ENCODE data around the gene IFNL3. TPM values are rescaled to one million over a fixed set of nuclear protein-coding genes. Genes with fewer than 3 reads are reported as not detected.

Gene IFNL3
- polyA plus RNA-seq, 3 donors, result not detected

DNA sequence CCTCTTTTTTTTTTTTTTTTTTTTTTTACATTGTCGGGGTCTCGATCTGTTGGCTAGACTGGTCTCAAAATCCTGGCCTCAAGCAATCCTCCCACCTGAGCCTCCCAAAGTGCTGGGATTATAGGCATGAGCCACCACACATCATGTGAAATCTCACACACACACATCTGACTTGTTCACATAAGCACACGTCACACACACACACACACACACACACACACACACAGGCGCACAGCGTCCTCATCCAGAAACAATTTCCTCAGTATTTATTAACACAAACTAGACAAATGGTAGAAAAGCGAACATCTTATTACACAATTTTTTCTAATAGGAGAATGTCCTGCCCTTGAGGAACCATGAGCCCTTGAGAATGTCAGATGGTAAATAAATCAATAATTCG lies 35.6 kb downstream of the IFNL3 start:
- H4K20me1 ChIP-seq (ENCODE audit: insufficient read depth, low read length), result no peaks in the 10 kb centered on the region
- no peak overlapping the region for H3K9ac ChIP-seq (ENCODE audit: insufficient read depth, low read length, poor library complexity, severe bottlenecking)
- no peaks in the 10 kb centered on the region for H3K9me3 ChIP-seq (replicated peaks in 1 of 2; ENCODE audit: control insufficient read depth in 1 of 2, insufficient read depth in 1 of 2, low read length in 2 of 2)
- H3K27me3 ChIP-seq (ENCODE audit: control insufficient read depth in 2 of 2, insufficient read depth in 2 of 2, low read length in 2 of 2), result peaks cover 0 to 9% of the 10 kb centered on the region in 2 donors
- Mint-ChIP-seq H3K4me3 (no peak overlapping the region), H3K36me3 (no peaks in the 10 kb centered on the region), H3K27ac (no peak overlapping the region), H3K27me3 (ENCODE audit: low read depth in 3 of 3) (peaks cover 17 to 21% (median 19%) of the 10 kb centered on the region in 3 donors), H3K4me1 (no peaks in the 10 kb centered on the region), H3K9me3 (peaks cover 0 to 2% (median under 1%) of the 10 kb centered on the region in 7 donors)
- H3K79me2 ChIP-seq (ENCODE audit: insufficient read depth, low read length), result no peaks in the 10 kb centered on the region
- H3K27ac ChIP-seq (ENCODE audit: low read depth in 1 of 2, low read length in 2 of 2), result no peak overlapping the region
- no peak overlapping the region for H3K4me3 ChIP-seq (replicated peaks in 1 of 3; ENCODE audit: low read depth in 2 of 3, low read length in 3 of 3)
- no peaks in the 10 kb centered on the region for H3K36me3 ChIP-seq (replicated peaks in 1 of 2; ENCODE audit: control insufficient read depth in 1 of 2, insufficient read depth in 2 of 2, low read length in 2 of 2)
- H3K4me2 ChIP-seq (replicated peaks; ENCODE audit: extremely low read depth, low read length, poor library complexity, severe bottlenecking), result no peak overlapping the region
- no peaks in the 10 kb centered on the region for H3K4me1 ChIP-seq (ENCODE audit: control insufficient read depth in 1 of 2, insufficient read depth in 2 of 2, low read length in 2 of 2)
- intact Hi-C loops (cut with micrococcal nuclease), result no loop called here
- TF ChIP-seq, protein P1, sequence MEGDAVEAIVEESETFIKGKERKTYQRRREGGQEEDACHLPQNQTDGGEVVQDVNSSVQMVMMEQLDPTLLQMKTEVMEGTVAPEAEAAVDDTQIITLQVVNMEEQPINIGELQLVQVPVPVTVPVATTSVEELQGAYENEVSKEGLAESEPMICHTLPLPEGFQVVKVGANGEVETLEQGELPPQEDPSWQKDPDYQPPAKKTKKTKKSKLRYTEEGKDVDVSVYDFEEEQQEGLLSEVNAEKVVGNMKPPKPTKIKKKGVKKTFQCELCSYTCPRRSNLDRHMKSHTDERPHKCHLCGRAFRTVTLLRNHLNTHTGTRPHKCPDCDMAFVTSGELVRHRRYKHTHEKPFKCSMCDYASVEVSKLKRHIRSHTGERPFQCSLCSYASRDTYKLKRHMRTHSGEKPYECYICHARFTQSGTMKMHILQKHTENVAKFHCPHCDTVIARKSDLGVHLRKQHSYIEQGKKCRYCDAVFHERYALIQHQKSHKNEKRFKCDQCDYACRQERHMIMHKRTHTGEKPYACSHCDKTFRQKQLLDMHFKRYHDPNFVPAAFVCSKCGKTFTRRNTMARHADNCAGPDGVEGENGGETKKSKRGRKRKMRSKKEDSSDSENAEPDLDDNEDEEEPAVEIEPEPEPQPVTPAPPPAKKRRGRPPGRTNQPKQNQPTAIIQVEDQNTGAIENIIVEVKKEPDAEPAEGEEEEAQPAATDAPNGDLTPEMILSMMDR (IDR thresholded peaks at IDR 0.05), result no peak
- H2AFZ ChIP-seq (ENCODE audit: insufficient read depth, low read depth, low read length, poor library complexity, severe bottlenecking), result no peak overlapping the region
- no peak for DNase-seq
- WGBS (ENCODE audit: insufficient coverage), result 68% methylated on average over 5 of the region's 7 CpGs

DNA sequence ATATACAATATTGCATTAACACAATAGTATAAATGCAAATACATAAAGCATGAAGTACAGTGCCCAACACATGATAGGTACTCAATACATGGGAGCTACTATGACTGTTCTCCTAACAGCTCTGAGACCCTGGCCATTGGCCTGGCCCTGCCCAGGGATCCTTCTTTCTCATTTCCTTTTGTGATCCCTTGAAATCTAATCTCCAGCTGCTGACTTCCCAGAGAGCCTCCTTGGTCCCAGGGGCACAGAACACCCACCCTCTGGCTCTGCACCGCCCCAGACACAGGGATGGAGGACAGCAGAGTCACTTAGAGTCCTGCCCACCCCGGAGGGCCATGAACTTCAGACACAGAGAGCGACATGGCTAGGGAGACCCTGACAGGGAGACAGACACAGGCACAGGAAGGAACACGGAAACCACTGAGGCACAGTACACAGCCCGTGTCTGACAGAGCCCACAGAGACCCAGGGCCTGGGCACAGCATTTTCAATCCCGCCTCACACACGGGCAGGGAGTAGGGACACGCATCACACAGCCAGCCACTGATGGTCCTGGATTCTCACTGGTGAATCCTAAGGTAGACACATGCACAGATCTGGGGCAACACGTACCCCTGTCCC lies 36.5 kb downstream of the IFNL3 start:
- H3K4me2 ChIP-seq (replicated peaks; ENCODE audit: extremely low read depth, low read length, poor library complexity, severe bottlenecking), result no peak overlapping the region
- no peak overlapping the region for H3K4me3 Mint-ChIP-seq
- TF ChIP-seq, protein P1 (IDR thresholded peaks at IDR 0.05), result no peak
- no peak overlapping the region for H3K27ac ChIP-seq (ENCODE audit: low read depth in 1 of 2, low read length in 2 of 2)
- H3K9ac ChIP-seq (ENCODE audit: insufficient read depth, low read length, poor library complexity, severe bottlenecking), result no peak overlapping the region
- H3K9me3 Mint-ChIP-seq, result peaks cover 0 to 4% (median 2%) of the 10 kb centered on the region in 7 donors
- WGBS (ENCODE audit: insufficient coverage), result 89% methylated on average over 9 of the region's 9 CpGs
- peaks cover 27 to 30% (median 28%) of the 10 kb centered on the region in 3 donors for H3K27me3 Mint-ChIP-seq (ENCODE audit: low read depth in 3 of 3)
- H3K27me3 ChIP-seq (ENCODE audit: control insufficient read depth in 2 of 2, insufficient read depth in 2 of 2, low read length in 2 of 2), result peaks cover 0 to 18% of the 10 kb centered on the region in 2 donors
- no peaks in the 10 kb centered on the region for H3K36me3 ChIP-seq (replicated peaks in 1 of 2; ENCODE audit: control insufficient read depth in 1 of 2, insufficient read depth in 2 of 2, low read length in 2 of 2)
- H3K79me2 ChIP-seq (ENCODE audit: insufficient read depth, low read length), result no peaks in the 10 kb centered on the region
- no peak overlapping the region for H2AFZ ChIP-seq (ENCODE audit: insufficient read depth, low read depth, low read length, poor library complexity, severe bottlenecking)
- no peak for DNase-seq
- H3K4me1 ChIP-seq (ENCODE audit: control insufficient read depth in 1 of 2, insufficient read depth in 2 of 2, low read length in 2 of 2), result no peaks in the 10 kb centered on the region
- intact Hi-C loops (cut with micrococcal nuclease), result no loop called here
- H3K9me3 ChIP-seq (replicated peaks in 1 of 2; ENCODE audit: control insufficient read depth in 1 of 2, insufficient read depth in 1 of 2, low read length in 2 of 2), result no peaks in the 10 kb centered on the region
- H3K4me3 ChIP-seq (replicated peaks in 1 of 3; ENCODE audit: low read depth in 2 of 3, low read length in 3 of 3), result no peak overlapping the region
- no peaks in the 10 kb centered on the region for H3K4me1 Mint-ChIP-seq
- no peaks in the 10 kb centered on the region for H4K20me1 ChIP-seq (ENCODE audit: insufficient read depth, low read length)
- H3K27ac Mint-ChIP-seq, result peak overlapping the region in 1 of 7 donors; percentile 46
- H3K36me3 Mint-ChIP-seq, result no peaks in the 10 kb centered on the region

Measured in CD14-positive monocyte (primary cell).